CMK (cell line): ENCODE results near the gene LMF1.

ENCODE experiments used
- DNase-seq: peaks from one replicate; pipeline ENCODE4 v3.0.0-alpha.2; 2010; ENCODE audit warnings: low read depth

Gene LMF1

GRCh38 chr16:927931-928330 is 42.9 kb downstream of the LMF1 start:
- no peak for DNase-seq

- DNase-seq: no peak
These were observed 43.4 kb downstream of the LMF1 start for GRCh38 chr16:927406-927805.

- DNase-seq: no peak
These were observed 44.1 kb downstream of the LMF1 start for GRCh38 chr16:926715-927114.

GRCh38 chr16:924806-925205 is 46.0 kb downstream of the LMF1 start:
- DNase-seq: no peak

GRCh38 chr16:924063-924462 is 46.7 kb downstream of the LMF1 start:
- no peak for DNase-seq

GRCh38 chr16:923184-923583 is 47.6 kb downstream of the LMF1 start:
- no peak for DNase-seq

- no peak for DNase-seq
These were observed 48.7 kb downstream of the LMF1 start for GRCh38 chr16:922051-922450.

- DNase-seq: no peak
These were observed 49.4 kb downstream of the LMF1 start for GRCh38 chr16:921321-921905.

- no peak for DNase-seq
These were observed 50.1 kb downstream of the LMF1 start for GRCh38 chr16:920717-921116.

- DNase-seq: no peak
These were observed 50.6 kb downstream of the LMF1 start for GRCh38 chr16:920051-920681.

- DNase-seq: no peak
These were observed 51.1 kb downstream of the LMF1 start for GRCh38 chr16:919658-920050.

- no peak for DNase-seq
These were observed 51.8 kb downstream of the LMF1 start for GRCh38 chr16:918741-919657.

GRCh38 chr16:918068-918467 is 52.7 kb downstream of the LMF1 start:
- DNase-seq: no peak

GRCh38 chr16:917591-918061 is 53.2 kb downstream of the LMF1 start:
- DNase-seq: no peak

GRCh38 chr16:916035-916799 is 54.6 kb downstream of the LMF1 start:
- DNase-seq: no peak

GRCh38 chr16:915546-915945 is 55.2 kb downstream of the LMF1 start:
- no peak for DNase-seq

- DNase-seq: no peak
These were observed 56.3 kb downstream of the LMF1 start for GRCh38 chr16:914440-914839.

- no peak for DNase-seq
These were observed 56.9 kb downstream of the LMF1 start for GRCh38 chr16:913817-914439.

- DNase-seq: no peak
These were observed 57.8 kb downstream of the LMF1 start for GRCh38 chr16:912684-913613.

GRCh38 chr16:912322-912683 is 58.5 kb downstream of the LMF1 start:
- no peak for DNase-seq
